Choroid plexus epithelial cell (primary cell): ENCODE results near the gene CDCA4.

Experiments
- DNase-seq: peaks from one replicate; pipeline ENCODE4 v3.0.0-alpha.2; 2010; ENCODE audit warnings: low read depth
- H3K4me3 ChIP-seq: 2 replicates; pipeline ENCODE4 v1.5.1; 2011; ENCODE audit warnings: low read depth, mild to moderate bottlenecking, control low read depth, low read length, moderate library complexity
- CTCF ChIP-seq: conservative IDR thresholded peaks from 2 replicates; pipeline ENCODE4 v1.5.1; 2011; ENCODE audit warnings: low read depth, mild to moderate bottlenecking, control low read depth, inconsistent platforms, low read length, moderate library complexity

Gene CDCA4

GRCh38 chr14:105014631-105015030 is 6.3 kb downstream of the CDCA4 start:
- no peak for DNase-seq
- no peak overlapping the region for H3K4me3 ChIP-seq
- TF ChIP-seq CTCF: no peak

GRCh38 chr14:105014032-105014431 is 6.9 kb downstream of the CDCA4 start:
- H3K4me3 ChIP-seq: no peak overlapping the region
- DNase-seq: no peak
- TF ChIP-seq CTCF: no peak

GRCh38 chr14:105013150-105013785 is 7.6 kb downstream of the CDCA4 start:
- H3K4me3 ChIP-seq: no peak overlapping the region
- DNase-seq: no peak
- no peak for TF ChIP-seq CTCF

GRCh38 chr14:105012171-105012985 is 8.5 kb downstream of the CDCA4 start:
- no peak for DNase-seq
- TF ChIP-seq CTCF: no peak
- H3K4me3 ChIP-seq: no peak overlapping the region

- no peak overlapping the region for H3K4me3 ChIP-seq
- TF ChIP-seq CTCF: no peak
- DNase-seq: no peak
These were observed 9.4 kb downstream of the CDCA4 start for GRCh38 chr14:105011312-105011990.

- H3K4me3 ChIP-seq: no peak overlapping the region
- no peak for TF ChIP-seq CTCF
- no peak for DNase-seq
These were observed 10.0 kb downstream of the CDCA4 start for GRCh38 chr14:105010891-105011291.
